IPS-20b (cell line): Measurements from ENCODE around the gene ACTN3.
A peak's percentile ranks its signal among the peaks of the same experiment; 100 is the strongest.

Experiments
- H3K27ac ChIP-seq: one replicate; pipeline ENCODE4 v1.5.1; 2013; ENCODE audit warnings: low read length
- H3K27me3 ChIP-seq: 2 replicates; pipeline ENCODE4 v1.6.1; 2013; ENCODE audit warnings: mild to moderate bottlenecking, low read length, inconsistent platforms; ENCODE audit not compliant: insufficient read depth
- H3K36me3 ChIP-seq: 2 replicates; pipeline ENCODE4 v1.6.1; 2013; ENCODE audit warnings: low read depth, mild to moderate bottlenecking, inconsistent platforms, low read length, moderate library complexity; ENCODE audit not compliant: insufficient read depth
- H3K4me1 ChIP-seq: 2 replicates; pipeline ENCODE4 v1.6.1; 2013; ENCODE audit warnings: mild to moderate bottlenecking, control low read depth, inconsistent platforms, low read length, moderate library complexity; ENCODE audit not compliant: insufficient read depth
- H3K4me3 ChIP-seq: 2 replicates; pipeline ENCODE4 v1.5.1; 2013; ENCODE audit warnings: mild to moderate bottlenecking, low read length, inconsistent platforms
- H3K9ac ChIP-seq: 2 replicates; pipeline ENCODE4 v1.6.1; 2013; ENCODE audit warnings: low read depth, mild to moderate bottlenecking, inconsistent platforms, low read length, moderate library complexity
- H3K9me3 ChIP-seq: 2 replicates; pipeline ENCODE4 v1.6.1; 2013; ENCODE audit warnings: mild to moderate bottlenecking, low read depth, low read length, inconsistent platforms; ENCODE audit not compliant: insufficient read depth

Gene ACTN3

DNA sequence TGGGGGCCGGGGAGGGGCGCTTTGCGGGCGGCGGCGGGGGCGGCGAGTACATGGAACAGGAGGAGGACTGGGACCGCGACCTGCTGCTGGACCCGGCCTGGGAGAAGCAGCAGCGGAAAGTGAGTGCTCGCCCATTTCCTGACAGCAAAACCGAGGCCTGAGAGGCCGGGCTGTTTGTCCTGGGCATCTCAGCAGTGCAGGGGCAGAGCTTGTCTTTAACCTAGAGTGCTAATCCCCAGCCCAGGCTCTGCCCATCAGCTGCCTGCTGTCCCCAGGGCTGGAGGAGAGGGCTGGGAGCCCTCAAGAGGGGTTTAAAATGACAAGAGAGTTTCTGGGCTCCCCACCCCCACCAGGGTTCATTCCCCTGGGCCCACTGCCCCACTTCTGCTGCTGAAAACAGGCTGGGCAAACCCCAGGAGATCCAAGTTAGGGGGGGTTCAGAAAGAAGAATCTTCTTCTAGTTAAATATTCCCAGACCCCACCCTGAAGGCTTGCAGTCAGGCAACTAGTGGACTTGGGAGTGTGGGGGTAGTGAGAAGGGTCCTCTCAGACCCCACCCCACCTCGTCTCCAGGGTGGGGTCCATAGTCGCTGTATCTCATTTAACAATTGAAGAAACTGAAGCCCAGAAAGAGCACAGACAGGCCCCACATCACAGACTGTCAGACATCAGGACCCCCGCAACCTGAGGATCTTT lies 411 bp downstream of the ACTN3 start:
- Histone ChIP-seq H3K9ac (peak overlapping the region; percentile 53; the same call in 1 of the 2 replicates), H3K36me3 (no peaks in the 10 kb centered on the region), H3K4me3 (peak overlapping the region; percentile 77), H3K4me1 (peaks cover 12% of the 10 kb centered on the region), H3K9me3 (no peaks in the 10 kb centered on the region), H3K27ac (no peak overlapping the region), H3K27me3 (no peaks in the 10 kb centered on the region)

DNA sequence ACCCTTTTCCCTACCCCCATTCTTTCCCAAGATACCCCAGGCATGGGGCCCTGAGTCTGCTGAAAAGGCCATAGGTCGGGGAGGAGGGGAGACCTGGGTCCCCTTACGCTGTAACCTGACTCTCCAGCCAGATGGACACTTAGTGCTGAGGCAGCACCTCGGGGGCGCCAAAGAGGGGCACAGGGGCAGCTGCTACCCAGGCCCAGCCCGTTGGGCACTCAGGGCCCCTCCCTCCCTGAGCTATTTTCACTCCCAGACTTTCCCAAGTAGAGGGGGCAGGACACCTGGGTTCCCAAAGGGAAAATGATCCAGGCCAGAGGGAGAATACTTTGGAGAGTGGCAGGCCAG lies 933 bp downstream of the ACTN3 start:
- no peaks in the 10 kb centered on the region for H3K36me3 ChIP-seq
- peak overlapping the region; percentile 77 for H3K4me3 ChIP-seq
- peak overlapping the region; percentile 53; the same call in 1 of the 2 replicates for H3K9ac ChIP-seq
- H3K9me3 ChIP-seq, result no peaks in the 10 kb centered on the region
- H3K27ac ChIP-seq, result no peak overlapping the region
- no peaks in the 10 kb centered on the region for H3K27me3 ChIP-seq
- peaks cover 12% of the 10 kb centered on the region for H3K4me1 ChIP-seq

DNA sequence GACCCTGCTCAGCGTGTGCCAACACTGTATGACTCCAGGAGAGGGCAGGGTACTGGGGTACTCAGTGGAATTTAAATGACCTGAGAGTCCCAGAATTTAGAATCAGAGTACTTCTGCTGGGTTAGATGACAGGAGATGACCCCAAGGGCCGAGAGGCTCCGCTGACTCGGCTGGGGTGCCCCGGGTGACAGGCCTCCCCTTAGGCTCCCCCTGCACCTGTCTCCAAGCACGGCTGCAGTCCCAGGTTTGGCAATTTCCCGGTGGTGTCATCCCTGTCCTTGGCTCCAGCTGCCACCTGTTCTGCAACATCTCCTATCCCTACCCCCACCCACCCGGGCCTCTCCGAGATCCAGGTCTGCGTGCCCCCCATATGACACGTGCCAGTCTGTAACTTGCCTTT lies 1.3 kb downstream of the ACTN3 start:
- H3K4me3 ChIP-seq, result peak overlapping the region; percentile 77
- no peaks in the 10 kb centered on the region for H3K36me3 ChIP-seq
- no peak overlapping the region for H3K27ac ChIP-seq
- no peaks in the 10 kb centered on the region for H3K9me3 ChIP-seq
- peak overlapping the region; percentile 53; the same call in 1 of the 2 replicates for H3K9ac ChIP-seq
- no peaks in the 10 kb centered on the region for H3K27me3 ChIP-seq
- peaks cover 12% of the 10 kb centered on the region for H3K4me1 ChIP-seq

DNA sequence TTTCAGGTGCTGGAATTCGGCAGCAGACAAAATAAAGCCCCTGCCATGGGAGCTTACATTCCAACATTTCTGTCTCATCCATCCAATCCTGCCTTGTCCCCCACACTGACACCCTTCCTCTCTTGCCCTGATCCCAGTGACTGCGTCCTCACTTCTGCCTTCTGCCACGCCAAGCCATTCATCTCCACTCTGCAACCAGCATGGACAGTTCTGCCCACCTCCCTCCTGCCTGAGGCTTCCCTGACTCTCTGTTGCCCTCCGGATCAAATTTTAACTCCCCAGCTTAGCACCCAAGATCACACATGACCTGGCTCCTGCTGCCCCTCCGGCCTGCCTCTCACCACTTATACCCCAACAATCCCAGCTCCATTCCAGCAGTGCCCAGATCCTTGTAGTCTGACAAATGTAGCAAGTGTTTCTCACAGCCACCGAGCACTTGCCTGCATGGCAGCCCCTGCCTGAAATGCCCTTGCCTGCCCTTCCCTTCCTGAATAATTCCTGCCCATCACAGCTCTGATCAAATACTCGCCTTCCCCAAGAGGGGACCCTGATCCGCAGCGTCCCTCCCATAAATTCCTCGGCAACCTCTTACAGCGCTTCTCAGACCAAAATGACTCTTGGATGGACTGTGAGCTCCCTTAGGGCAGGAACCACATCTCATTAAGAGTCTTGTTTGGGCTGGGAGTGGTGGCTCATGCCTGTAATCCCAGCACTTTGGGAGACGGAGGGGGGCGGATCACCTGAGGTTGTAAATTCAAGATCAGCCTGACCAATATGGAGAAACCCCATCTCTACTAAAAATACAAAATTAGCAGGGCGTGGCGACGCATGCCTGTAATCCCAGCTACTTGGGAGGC lies 2.3 kb downstream of the ACTN3 start:
- Histone ChIP-seq H3K36me3 (no peaks in the 10 kb centered on the region), H3K4me3 (peak overlapping the region; percentile 2; the same call in 1 of the 2 replicates), H3K9ac (no peak overlapping the region), H3K9me3 (no peaks in the 10 kb centered on the region), H3K4me1 (peaks cover 8% of the 10 kb centered on the region), H3K27ac (no peak overlapping the region), H3K27me3 (no peaks in the 10 kb centered on the region)

DNA sequence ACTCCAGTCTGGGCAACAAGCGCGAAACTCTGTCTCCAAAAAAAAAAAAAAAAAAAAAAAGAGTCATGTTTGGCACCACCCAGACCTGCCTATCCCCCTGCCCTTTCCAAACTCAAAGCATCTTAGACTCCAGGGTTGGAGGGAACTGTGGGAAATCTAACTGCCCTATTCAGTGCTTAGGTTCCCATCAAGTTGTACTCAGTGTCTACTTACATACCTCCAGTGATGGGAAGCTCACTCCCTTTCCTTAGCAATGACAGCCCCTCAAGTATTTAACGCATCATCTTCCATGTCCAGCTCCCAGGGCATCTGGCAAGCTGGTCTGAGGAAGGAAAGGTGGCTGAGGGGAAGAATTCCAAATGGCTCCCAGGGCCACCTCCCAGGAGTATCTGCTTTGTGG lies 3.0 kb downstream of the ACTN3 start:
- Histone ChIP-seq H3K36me3 (no peaks in the 10 kb centered on the region), H3K27ac (no peak overlapping the region), H3K27me3 (no peaks in the 10 kb centered on the region), H3K9me3 (no peaks in the 10 kb centered on the region), H3K4me3 (no peak overlapping the region), H3K9ac (no peak overlapping the region), H3K4me1 (peaks cover 6% of the 10 kb centered on the region; the same call in 1 of the 2 replicates)

DNA sequence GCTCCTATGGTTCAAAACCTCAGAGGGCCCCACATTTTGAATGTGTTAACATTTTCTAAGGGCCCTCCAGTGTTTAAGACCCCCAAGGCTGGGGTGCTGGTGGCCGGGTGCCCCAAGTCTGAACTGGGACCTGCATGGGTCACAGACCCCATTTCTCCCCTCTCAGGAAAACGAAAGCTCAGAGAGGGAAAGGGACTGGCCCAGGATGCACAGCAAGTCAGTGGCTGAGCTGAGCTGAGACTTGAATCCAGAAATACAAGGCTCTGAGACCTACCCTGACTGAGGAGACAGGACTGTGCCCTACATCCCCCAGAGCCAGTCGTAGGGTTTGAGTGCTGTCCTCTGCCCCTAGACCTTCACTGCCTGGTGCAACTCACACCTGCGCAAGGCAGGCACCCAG lies 4.2 kb downstream of the ACTN3 start:
- H3K4me1 ChIP-seq, result peaks cover 6% of the 10 kb centered on the region; the same call in 1 of the 2 replicates
- no peak overlapping the region for H3K27ac ChIP-seq
- peaks cover 8% of the 10 kb centered on the region; the same call in 1 of the 2 replicates for H3K36me3 ChIP-seq
- no peak overlapping the region for H3K9ac ChIP-seq
- H3K9me3 ChIP-seq, result no peaks in the 10 kb centered on the region
- no peaks in the 10 kb centered on the region for H3K27me3 ChIP-seq
- no peak overlapping the region for H3K4me3 ChIP-seq

DNA sequence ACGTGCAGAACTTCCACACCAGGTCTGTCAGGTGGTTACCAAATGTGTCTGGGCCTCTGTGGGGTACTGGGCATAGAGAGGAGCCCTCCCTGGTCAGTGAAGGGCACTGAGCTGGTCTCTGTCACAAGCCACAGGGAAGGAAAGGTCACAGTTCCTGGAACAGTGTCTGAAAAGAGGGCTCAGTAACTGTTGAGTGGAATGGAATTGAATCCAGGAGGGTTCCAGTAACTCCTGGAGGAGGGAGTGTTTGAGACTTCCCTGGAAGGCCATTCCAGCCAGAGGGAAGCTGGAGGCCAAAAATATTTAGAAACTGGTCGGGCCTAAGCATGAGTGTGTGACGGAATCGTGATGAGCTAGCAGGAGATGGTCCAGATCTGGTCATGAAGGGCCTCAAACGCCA lies 7.9 kb downstream of the ACTN3 start:
- Histone ChIP-seq H3K9me3 (no peaks in the 10 kb centered on the region), H3K27me3 (no peaks in the 10 kb centered on the region), H3K27ac (no peak overlapping the region), H3K4me3 (no peak overlapping the region), H3K4me1 (no peaks in the 10 kb centered on the region), H3K36me3 (peaks cover 33% of the 10 kb centered on the region), H3K9ac (no peak overlapping the region)

DNA sequence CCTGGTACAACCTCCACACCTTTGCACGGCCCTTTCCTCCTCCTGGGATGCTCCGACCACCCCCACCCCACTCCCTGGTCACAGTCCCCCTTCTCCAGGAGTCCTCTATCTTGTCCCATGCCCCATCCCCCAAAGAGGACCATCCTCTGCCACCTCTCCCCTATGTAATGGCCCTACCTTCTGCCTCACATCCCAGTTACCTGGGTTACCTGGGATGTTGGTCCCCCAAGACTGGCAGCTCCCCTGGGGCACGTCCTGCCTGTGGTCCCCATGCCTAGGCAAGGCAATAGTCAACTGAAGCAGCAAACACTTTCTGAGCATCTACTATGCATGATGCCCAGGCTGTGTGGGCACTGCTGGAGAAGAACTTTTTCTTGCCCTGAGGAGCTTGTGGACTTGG lies 8.7 kb downstream of the ACTN3 start:
- Histone ChIP-seq H3K27ac (no peak overlapping the region), H3K9ac (no peak overlapping the region), H3K9me3 (no peaks in the 10 kb centered on the region), H3K27me3 (no peaks in the 10 kb centered on the region), H3K4me3 (no peak overlapping the region), H3K4me1 (no peaks in the 10 kb centered on the region), H3K36me3 (peaks cover 37% of the 10 kb centered on the region)

DNA sequence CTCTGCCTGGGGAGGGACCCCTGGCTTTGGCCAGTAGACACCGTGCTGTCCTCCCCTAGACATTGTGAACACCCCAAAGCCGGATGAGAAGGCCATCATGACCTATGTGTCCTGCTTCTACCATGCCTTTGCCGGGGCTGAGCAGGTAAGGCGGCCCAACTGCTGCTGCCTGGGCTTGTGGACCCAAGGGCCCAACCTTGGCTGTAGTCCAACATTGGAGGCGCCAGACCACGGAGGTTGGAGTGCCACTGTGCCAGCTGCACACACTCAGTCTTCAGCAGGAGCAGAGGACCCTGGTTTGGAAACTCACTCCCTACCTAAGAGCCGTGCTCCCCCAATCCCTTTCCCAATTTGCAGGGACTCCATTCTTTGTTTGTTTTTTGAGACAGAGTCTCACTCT lies 9.4 kb downstream of the ACTN3 start:
- Histone ChIP-seq H3K4me3 (no peak overlapping the region), H3K27me3 (no peaks in the 10 kb centered on the region), H3K36me3 (peaks cover 43% of the 10 kb centered on the region), H3K27ac (no peak overlapping the region), H3K9me3 (no peaks in the 10 kb centered on the region), H3K4me1 (no peaks in the 10 kb centered on the region), H3K9ac (no peak overlapping the region)

DNA sequence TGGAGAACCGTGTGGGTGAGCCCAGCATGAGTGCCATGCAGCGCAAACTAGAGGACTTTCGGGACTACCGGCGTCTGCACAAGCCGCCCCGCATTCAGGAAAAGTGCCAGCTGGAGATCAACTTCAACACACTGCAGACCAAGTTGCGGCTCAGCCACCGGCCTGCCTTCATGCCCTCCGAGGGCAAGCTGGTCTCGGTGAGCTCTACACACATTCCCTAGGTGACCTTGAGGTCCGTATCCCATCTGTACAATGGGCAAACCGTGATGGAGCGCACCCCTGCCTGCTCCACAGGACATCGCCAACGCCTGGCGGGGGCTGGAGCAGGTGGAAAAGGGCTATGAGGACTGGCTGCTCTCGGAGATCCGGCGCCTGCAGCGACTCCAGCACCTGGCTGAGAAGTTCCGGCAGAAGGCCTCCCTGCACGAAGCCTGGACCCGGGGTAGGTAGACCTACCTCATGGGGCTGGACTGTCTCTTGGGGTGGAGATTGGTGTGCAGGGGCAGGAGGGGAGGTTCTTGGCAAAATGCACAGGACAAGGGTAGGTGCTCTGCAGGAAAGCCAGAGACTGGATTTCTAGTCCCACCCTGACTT lies 11.1 kb downstream of the ACTN3 start:
- Histone ChIP-seq H3K9me3 (no peaks in the 10 kb centered on the region), H3K4me1 (no peaks in the 10 kb centered on the region), H3K27ac (no peak overlapping the region), H3K4me3 (no peak overlapping the region), H3K36me3 (peaks cover 61% of the 10 kb centered on the region), H3K9ac (no peak overlapping the region), H3K27me3 (no peaks in the 10 kb centered on the region)

DNA sequence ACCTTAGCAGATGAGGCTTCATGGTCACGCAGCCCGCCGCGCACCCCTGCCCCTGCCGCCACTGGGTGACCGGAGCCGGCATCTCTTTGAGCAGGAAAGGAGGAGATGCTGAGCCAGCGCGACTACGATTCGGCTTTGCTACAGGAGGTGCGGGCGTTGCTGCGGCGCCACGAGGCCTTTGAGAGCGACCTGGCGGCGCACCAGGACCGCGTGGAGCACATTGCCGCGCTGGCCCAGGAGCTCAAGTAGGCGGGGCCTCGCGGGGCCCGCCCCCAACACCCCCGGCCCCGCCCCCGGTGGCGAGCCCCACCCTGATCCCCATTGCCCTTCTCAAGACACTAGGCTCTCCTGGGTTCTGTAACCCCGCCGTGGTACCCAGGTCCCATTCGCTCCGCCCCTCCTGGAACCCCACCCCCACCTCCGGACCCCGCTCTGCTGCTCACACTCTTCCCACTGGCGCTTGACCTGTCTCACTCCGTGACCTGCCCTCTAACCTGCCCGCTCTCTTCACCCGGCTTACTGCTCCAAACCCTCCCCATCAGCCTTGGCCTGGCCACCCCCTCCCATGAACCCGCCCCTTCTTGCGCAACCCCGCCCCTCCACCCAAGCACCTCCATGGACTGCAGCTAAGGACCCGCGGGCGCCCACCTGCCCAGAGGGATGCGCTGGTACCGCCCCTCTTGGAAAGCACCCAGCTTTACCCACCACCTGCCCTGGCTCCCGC lies 12.6 kb downstream of the ACTN3 start:
- H3K36me3 ChIP-seq, result peaks cover 67% of the 10 kb centered on the region
- H3K27ac ChIP-seq, result no peak overlapping the region
- H3K9ac ChIP-seq, result no peak overlapping the region
- no peaks in the 10 kb centered on the region for H3K4me1 ChIP-seq
- H3K9me3 ChIP-seq, result no peaks in the 10 kb centered on the region
- H3K27me3 ChIP-seq, result no peaks in the 10 kb centered on the region
- no peak overlapping the region for H3K4me3 ChIP-seq
